A549 treated with DMSO at 1 μM for 4 hours (cell line): ENCODE results near the gene CADM2. TPM values are rescaled to one million over a fixed set of nuclear protein-coding genes. Genes with fewer than 3 reads are reported as not detected.

Source experiments
- total RNA-seq: library from RNA; stranded (reverse); fragments of 200-300 nt; extraction: Qiagen RNA extraction; gene quantifications from 5 replicates; pipeline ENCODE4 v1.2.3, GENCODE V29; 2022; ENCODE audit warnings: low read depth

Gene CADM2
- 0.12 to 0.23 TPM (median 0.17 TPM) in 4 of 5 replicates, not detected in the other for total RNA-seq

GRCh38 chr3:84958495-84959469 lies at the start of gene CADM2:
CADM2 (plus strand) TSS chr3:84958989.

